Neural progenitor cell (in vitro differentiated cells): ENCODE results near the gene SLC39A1.

ENCODE experiments used
- CTCF ChIP-seq: fragments of 200-600 bp; sonication (generic); IDR thresholded peaks from 2 replicates; pipeline ENCODE4 v1.5.1; 2017; ENCODE audit warnings: antibody characterized with exemption, mild to moderate bottlenecking
- EZH2 ChIP-seq: fragments of 200-600 bp; sonication (generic); IDR thresholded peaks from 2 replicates; pipeline ENCODE4 v1.6.1; 2017; ENCODE audit warnings: antibody characterized with exemption, mild to moderate bottlenecking, moderate library complexity

GRCh38 chr1:153990468-153991150 lies 27.3 kb upstream of the SLC39A1 start, which contains the start of gene RPS27:
- TF ChIP-seq CTCF (no peak), EZH2 (no peak)
